Left colon (tissue), 2 donors: ENCODE results near the gene E2F1. TPM values are rescaled to one million over a fixed set of nuclear protein-coding genes. Genes with fewer than 3 reads are reported as not detected.
"Not testable (repeated sequence)": the region's sequence is repeated elsewhere in the genome, so short reads cannot be mapped to it uniquely, and the experiment has no call there.

Source experiments
- ATAC-seq: fragments of 200-7000 bp; cut with Tn5 transposase; one replicate; pipeline ENCODE4 v1.9.1; 2020; ENCODE audit warnings: mild to moderate bottlenecking, moderate library complexity
- DNase-seq, 2 donors: peaks; one replicate each; pipeline ENCODE4 v3.0.0-alpha.2; 2020
- intact Hi-C, 2 donors: fragments of 100-400 bp; cut with DNase I in 1 of 2; cut with micrococcal nuclease in 1 of 2; formaldehyde crosslinking; loops; one replicate each; pipeline versions ENCODE4 v1.11.2 to v1.14.0; 2022; cut with DNase I, micrococcal nuclease
- total RNA-seq, 2 donors: library from RNA; stranded (reverse); fragmentation: NEBNext Ultra II Directional; extraction: Animal tissue kit (Norgen Biotek cat#: 25700); gene quantifications; one replicate each; pipeline ENCODE4 v1.2.1, GENCODE V29; 2021
- donor health status: DM: no; HTN: no; CAD: no.
- donor health status: DM: yes; HTN: yes; CAD: no.

Gene E2F1
- total RNA-seq, 2 donors from 2014 or later, result 2.6 to 5.9 TPM

DNA sequence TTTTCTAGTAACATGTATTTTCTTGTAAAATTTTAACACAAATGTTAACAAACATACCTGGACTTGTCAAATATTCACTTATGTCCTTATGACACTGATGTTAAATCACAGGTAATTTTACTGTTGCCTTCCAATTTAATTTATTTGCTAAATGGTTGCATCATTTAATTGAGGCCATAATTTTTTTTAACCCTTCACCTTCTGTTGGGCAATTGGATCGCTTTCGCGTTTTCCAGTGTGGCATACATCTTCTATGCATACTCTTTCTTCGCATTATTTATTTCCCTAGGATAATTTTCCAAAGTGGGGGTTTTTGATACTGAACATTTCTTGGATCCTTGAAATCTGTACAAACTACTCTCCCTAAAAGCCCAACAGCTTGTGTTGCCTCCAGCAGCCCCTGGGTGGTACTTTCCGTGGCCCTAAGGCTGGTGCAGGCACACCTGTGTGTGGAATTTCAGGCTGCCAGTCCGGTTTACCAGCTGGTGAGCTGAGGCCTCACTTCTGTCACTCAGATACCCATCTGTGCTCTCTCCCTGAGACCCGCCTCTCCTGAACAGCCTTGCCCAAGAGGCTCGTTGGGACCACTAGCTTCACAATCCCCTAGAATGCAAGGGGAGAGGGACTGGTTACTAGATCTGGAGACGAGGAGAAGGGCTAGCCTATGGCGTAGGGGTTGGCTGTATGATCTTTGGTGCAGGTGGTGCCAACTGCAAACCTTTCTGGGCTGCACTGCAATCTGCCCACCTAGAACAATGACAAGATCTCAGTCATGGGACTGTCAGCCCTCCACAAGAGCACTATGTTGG, 35.2 kb downstream of the E2F1 start:
- intact Hi-C loops, result no loop called here
- peak; percentile 31 for ATAC-seq
- peak in 1 of 2 donors; percentile 64 for DNase-seq

DNA sequence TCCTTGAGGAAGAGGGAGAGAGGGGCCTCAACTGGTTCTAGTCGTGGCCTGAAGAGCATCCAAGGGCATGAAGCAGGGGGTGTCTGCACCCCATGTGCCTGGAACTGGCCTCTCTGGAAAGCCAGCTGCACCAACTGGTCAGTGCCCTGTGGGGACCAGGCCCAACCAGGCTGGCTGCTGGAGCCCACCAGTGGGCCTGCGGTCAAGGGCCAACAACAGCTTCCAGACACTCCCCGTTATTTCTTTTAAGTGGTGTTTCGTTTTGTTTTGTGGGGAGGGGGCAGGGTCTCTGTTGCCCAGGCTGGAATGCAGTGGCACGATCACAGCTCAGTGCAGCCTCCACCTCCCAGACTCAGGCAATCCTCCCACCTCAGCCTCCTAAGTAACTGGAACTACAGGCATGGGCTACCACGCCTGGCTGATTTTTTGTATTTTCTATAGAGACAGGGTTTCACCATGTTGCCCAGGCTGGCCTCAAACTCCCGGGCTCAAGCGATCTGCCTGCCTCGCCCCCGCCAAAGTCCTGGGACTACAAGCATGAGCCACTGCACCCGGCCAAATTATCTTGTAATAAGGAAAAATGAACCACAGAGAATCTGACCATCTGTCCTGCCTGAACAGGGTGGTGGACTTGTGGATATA, 36.0 kb downstream of the E2F1 start:
- ATAC-seq (no peak), DNase-seq (peak in 1 of 2 donors; percentile 24)
- intact Hi-C loops, result no loop called here

DNA sequence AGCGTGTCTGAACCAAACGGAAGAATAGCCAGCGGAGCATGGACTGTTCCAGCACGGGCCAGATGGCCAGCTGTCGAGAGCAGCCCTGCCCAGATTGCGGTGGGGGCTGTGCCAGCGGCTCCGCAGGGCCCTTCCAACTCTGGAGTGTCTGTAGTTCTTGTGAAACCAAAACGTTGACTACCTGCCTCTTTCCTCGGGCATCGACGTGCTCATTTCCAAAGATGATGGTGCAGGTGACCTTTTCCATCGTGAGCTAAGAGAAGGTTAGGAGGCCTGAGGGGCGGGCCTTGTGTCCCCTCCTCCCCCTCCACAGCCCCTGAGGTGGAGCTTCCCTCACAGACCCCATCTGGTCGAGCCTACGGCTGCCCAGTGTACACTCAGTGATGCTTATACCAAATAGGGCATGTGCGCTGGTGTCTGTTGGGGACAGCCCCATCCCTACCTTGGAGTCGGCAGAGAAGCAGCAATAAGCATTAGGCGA, 36.9 kb downstream of the E2F1 start:
- DNase-seq (peak in 1 of 2 donors; percentile 30), ATAC-seq (no peak)
- intact Hi-C loops, result loop anchor here in 1 of 2 donors (5.0 kb wide), 1 partner anchor 187 kb away; no protein-coding TSS in a partner anchor

DNA sequence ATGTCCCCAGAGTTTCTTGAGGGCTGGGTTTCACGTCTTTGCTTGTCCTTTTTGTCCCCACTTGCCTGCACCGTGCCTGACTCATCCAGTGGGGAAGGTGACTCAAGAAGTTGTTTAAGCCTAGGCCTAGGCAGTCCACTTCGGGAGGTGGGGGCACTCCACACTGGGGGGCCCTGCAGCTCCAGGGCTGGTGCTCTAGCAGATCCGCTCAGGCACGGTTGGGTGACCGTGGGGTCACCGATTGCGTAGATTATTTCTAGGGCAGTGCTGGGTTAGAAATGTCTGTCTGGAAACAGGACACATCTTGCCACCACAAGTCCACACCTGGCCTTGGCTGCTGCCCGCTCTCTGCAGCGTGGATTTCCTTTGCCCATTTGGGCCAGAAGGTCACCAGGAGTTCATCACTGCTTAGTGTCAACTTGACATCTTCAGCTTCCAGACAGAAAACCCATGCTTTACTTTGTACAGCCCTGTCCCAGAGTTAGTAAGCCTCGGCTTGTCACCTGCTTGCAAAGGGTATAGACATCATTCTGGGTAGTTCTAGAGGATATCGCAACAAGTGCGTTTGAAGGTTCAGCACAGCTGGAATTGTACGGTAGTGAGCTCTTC, 37.7 kb downstream of the E2F1 start:
- ATAC-seq (no peak), DNase-seq (no peak)
- intact Hi-C loops, result loop anchor here in 1 of 2 donors (5.0 kb wide), 1 partner anchor 186 kb away; no protein-coding TSS in a partner anchor

DNA sequence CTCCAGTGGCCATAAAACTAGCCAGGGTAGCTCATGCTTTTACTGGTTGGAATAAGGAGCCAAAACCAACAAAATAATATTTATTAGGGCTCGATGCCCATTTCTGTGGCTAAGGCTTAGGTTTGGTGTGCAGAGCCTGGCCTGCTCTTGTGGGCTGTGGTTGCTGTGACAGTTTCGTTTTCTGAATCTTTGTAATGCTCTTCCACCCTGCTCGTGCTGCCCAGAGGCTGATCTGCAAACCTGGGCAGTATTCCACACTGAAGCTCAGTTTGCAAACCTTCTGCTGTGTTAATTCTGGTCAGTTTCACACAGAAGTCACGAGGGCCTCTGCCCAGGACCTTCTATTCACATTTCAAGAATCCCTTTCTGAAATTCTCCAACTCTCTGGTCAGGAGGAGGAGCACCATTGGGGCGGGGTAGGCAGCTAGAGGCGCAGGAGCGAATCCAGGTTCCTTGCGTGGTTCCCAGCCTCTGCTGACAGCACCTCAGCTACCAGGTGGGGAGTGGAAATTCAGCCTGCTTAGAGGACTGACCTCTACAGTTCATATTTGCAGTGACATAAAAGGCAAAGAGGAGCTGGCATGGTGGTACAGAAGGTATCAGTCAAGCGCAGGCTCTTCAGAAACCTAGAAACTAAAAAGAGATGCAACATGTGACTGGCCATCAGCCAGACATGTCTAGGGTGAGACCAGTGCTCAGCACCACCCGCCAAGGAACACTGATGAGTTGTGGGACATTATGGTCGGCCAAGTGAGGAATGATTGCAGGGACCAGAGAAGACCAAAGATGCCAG, 38.4 kb downstream of the E2F1 start:
- intact Hi-C loops, result loop anchor here in 1 of 2 donors (5.0 kb wide), 1 partner anchor 185 kb away; no protein-coding TSS in a partner anchor
- no peak for ATAC-seq
- no peak for DNase-seq

DNA sequence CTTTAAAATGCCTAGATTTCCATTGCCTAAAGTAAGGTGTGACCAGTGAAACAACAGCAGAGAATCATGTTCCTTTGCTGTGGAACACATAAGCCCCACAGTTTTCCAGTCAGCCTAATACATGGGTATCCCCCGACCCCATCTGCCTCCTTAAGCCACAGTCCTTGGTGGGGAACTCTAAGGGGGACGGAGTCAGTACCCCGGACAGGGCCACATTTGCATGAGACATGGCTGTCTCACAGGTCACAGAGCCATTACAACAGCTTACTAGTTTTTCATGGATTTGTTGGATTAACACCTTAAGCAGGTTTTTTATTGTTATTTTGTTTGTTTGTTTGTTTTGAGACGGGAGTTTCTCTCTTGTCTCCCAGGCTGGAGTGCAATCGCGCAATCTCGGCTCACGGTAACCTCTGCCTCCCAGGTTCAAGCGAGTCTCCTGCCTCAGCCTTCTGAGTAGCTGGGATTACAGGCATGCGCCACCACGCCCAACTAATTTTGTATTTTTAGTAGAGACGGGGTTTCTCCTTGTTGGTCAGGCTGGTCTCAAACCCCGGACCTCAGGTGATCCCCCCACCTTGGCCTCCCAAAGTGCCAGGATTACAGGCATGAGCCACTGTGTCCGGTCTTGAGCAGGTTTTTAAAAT, 39.1 kb downstream of the E2F1 start:
- DNase-seq, ATAC-seq: not testable (repeated sequence)
- intact Hi-C loops, result loop anchor here in 1 of 2 donors (5.0 kb wide), 1 partner anchor 185 kb away; no protein-coding TSS in a partner anchor

DNA sequence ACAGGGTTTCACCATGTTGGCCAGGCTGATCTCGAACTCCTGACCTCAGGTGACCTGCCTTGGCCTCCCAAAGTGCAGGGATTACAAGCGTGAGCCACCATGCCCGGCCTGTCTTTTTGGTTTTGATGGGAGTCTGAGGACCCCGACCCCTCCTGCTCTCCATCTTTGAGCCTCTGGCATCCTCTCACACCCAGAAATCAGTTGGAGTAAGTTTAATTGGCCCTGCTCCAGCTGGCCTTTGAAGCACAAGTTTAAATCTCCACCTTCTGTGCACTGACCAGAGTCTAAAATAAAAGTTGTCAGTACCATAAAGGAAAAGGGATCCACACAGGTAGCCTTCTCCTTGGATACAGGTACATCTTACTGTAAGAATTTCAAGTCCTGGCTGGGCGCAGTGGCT, 40.0 kb downstream of the E2F1 start:
- DNase-seq (no peak), ATAC-seq (no peak)
- intact Hi-C loops, result loop anchor here in 1 of 2 donors (5.0 kb wide), 1 partner anchor 184 kb away; no protein-coding TSS in a partner anchor

DNA sequence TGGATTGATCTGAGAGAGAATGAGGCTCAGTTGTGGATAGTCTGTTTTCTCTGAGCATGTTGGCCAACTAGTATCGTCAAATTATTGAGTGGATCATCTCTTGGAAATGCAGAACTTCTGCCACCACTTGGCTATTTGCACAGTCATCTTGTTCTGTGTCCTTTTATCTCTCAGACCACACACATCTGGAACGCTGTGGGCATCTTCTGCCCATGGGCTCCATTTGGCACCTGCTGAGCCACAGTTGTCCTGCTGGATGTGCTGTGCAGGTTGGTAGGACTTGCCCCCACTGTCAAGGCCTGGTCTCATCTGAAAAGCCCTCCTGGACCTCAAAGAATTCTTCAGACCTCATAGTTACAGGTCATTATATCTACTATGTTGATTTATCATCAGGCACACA, 40.8 kb downstream of the E2F1 start:
- intact Hi-C loops, result loop anchor here in 1 of 2 donors (5.0 kb wide), 1 partner anchor 183 kb away; no protein-coding TSS in a partner anchor
- no peak for DNase-seq
- no peak for ATAC-seq

DNA sequence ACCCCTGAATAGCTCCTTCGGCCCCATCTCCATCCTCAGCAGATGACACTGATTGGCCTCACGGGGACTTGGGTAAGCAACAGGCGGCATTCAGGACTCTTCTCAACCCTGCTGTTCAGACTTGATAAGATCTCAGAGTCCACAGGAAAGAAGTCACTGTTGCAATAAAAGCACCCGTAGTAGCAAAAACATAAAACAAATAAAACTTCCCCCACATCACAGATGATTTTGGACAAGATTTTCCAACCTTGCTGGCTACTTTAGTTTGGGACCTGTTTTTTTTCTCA, 41.2 kb downstream of the E2F1 start:
- intact Hi-C loops, result loop anchor here in 1 of 2 donors (5.0 kb wide), 1 partner anchor 183 kb away; no protein-coding TSS in a partner anchor
- ATAC-seq (peak; percentile 15), DNase-seq (no peak)

DNA sequence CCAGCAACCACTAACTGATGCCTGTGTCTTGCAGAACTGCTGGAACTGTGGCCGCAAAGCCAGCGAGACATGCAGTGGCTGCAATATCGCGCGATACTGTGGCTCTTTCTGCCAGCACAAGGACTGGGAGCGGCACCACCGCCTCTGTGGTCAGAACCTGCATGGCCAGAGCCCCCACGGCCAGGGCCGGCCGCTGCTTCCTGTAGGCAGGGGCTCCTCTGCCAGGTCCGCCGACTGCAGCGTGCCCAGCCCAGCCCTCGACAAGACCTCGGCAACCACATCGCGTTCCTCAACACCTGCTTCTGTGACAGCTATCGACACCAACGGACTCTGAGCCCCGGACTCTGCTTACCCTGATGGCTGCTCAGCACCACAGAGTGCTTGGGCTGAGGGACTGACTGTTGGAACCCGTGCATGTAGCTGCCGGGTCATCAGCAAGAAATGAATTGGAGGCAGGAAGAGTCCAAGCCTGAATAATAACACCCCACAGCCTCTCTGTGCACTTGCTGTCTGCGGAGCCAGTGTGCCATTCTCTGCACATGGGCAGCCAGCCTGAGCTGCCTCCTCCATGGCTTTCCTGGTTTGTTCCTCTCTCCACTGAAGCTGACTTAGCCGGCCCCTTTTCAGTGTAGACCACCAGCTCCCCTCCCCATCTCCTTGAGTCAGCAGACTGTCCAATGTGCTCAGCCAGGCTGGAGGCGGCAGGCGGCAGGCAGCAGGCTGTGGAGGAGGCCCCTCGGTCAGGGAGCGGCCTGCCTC, 41.7 kb downstream of the E2F1 start:
- ATAC-seq (no peak), DNase-seq (no peak)
- intact Hi-C loops, result loop anchor here in 1 of 2 donors (5.0 kb wide), 1 partner anchor 182 kb away; no protein-coding TSS in a partner anchor

DNA sequence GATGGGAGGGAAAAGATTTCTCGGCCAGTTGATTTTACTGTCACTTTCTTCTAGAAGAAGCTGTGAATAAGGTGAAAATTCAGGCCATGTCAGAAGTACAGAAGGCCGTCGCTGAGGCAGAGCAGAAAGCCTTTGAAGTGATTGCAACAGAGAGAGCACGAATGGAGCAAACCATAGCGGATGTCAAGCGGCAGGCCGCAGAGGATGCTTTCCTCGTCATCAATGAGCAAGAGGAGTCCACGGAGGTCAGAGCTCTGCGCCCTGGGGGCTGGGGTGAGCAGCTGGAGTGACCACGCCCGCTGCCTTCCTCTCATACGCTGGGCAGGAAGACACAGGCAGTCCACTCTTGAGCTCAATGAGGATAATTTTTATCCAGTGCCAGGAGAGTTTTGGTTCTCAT, 45.9 kb downstream of the E2F1 start:
- DNase-seq, result no peak
- intact Hi-C loops, result no loop called here
- no peak for ATAC-seq

DNA sequence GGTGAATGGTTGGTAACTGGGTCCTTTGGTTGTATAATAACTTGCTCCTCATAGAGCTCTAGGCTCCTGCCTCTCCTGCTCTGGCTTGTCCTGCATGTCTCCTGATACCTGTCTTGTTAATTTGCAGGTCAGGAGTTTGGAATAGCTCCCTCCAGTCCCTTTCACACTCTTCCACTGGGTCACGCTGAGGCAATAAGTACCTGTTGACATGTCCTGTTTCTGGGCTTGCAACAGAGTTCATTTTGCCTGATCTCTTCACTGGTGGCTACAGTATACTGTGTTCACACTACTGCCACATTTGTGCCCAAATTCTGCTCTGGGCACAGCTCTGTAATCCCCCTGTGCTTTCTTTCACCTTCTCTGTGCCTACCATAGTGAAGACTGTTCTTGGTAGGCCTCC, 49.4 kb downstream of the E2F1 start:
- DNase-seq (no peak), ATAC-seq (no peak)
- intact Hi-C loops, result no loop called here

DNA sequence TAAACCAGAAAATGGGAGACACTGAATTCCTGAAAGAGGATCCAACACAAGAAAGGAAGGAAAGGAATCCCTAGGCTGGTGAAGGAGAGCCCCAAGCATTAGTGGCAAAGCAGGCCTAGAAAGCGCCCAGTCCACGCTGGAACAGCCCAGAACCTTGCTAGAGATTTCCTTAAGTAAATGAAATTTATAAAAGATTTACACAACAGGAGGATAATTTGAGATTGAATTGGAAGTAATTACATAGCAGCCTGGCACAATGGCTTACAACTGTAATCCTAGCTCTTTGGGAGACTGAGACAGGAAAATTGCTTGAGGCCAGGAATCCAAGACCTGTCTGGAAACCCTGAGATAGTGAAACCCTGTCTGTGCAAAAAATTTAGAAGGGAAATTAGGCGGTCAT, 50.8 kb downstream of the E2F1 start:
- ATAC-seq (no peak), DNase-seq (no peak)
- intact Hi-C loops, result no loop called here

DNA sequence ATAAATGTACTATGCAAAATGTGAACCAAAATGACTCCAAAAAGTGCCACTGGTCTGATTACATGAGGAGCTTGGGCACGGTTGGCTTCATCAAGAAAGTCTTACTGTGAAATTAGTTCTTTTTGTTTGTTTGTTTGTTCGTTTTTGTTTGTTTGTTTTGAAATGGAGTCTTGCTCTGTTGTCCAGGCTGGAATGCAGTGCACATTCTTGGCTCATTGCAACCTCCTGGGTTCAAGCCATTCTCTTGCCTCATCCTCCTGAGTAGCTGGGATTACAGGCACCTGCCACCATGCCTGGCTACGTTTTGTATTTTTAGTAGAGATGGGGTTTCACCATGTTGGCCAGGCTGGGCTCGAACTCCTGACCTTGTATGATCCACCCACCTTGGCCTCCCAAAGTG, 54.3 kb downstream of the E2F1 start:
- intact Hi-C loops, ATAC-seq, DNase-seq: not testable (repeated sequence)

DNA sequence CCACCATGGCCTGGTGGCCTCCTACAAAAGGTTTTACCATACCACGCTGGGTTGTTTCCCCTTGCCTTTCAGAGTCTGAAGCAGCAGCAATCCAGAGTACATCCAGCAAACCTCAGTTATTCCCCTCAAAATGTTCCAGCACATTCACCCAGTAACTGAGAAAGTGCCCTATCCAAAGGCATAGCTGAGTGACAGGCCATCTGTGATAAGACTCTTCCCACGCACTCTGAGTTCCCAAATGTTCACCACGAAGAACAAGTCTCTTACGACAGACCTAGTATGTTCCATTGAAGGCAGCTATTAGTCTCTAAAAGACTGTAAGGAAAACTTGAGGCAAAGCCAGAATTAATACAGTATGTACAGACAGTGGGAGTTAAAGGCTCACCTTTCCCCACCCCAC, 55.7 kb downstream of the E2F1 start:
- DNase-seq (no peak), ATAC-seq (no peak)
- intact Hi-C loops, result no loop called here

DNA sequence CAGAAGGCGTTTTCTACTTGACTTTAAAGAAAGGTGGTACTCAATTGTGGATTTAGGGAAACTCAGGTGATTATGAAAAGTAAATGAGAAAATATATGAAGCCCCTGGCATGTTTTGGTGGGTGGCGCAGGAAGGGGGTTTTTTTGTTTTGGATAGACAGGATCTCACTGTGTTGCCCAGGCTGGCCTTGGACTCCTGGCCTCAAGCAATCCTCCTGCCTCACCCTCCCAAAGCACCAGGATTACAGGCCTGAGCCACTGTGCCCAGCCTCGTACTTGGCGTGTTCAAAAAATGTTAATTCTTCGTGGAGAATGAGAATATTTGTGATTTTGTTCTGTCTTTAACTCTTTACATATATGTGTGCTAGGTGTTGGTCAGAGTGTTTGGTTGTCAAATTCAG, 56.2 kb downstream of the E2F1 start:
- ATAC-seq (no peak), DNase-seq (no peak)
- intact Hi-C loops, result no loop called here

DNA sequence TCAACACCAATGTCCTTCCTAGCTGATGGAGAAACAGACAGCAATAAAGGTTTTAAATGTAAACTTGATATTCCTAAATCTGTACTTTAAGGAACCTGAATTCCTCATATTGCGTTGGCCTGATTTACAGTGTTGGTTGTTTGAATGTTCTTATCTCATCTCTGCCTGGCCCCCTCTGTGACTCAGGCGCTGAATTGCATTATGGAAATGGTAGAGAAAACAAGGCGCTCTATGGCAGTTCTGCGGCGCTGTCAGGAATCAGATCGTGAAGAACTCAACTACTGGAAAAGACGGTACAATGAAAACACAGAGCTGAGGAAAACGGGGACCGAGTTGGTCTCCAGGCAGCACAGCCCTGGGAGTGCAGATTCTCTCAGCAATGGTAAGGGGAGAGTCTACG, 56.7 kb downstream of the E2F1 start:
- ATAC-seq (no peak), DNase-seq (no peak)
- intact Hi-C loops, result no loop called here
